CD14-positive monocyte (primary cell): ENCODE data around the gene ADORA3. TPM values are rescaled to one million over a fixed set of nuclear protein-coding genes. Genes with fewer than 3 reads are reported as not detected.
A peak's percentile ranks its signal among the peaks of the same experiment; 100 is the strongest.

ENCODE experiments used
- DNase-seq, 3 donors: peaks; one replicate each; pipeline ENCODE4 v3.0.0-alpha.2; 2011 to 2022
- H2AFZ ChIP-seq: 2 replicates; pipeline ENCODE4 v1.6.0; 2012; ENCODE audit warnings: mild to moderate bottlenecking, low read depth, low read length, inconsistent platforms; ENCODE audit not compliant: insufficient read depth, poor library complexity, severe bottlenecking
- H3K27ac ChIP-seq, 2 donors: 1 replicate in 1 of 2; 2 replicates in 1 of 2; pipeline ENCODE4 v1.5.1; 2012 to 2013; ENCODE audit warnings: low read length in 2 of 2, control low read depth in 1 of 2, inconsistent platforms in 1 of 2, low read depth in 1 of 2, mild to moderate bottlenecking in 1 of 2
- H3K27me3 ChIP-seq, 2 donors: one replicate each; pipeline versions ENCODE4 v1.6.0 to v1.6.1; 2011 to 2013; ENCODE audit warnings: low read length in 2 of 2; ENCODE audit not compliant: control insufficient read depth in 2 of 2, insufficient read depth in 2 of 2
- H3K36me3 ChIP-seq, 2 donors: replicated peaks in 1 of 2; 1 replicate in 1 of 2; 2 replicates in 1 of 2; pipeline versions ENCODE4 v1.5.1 to v1.6.1; 2012 to 2013; ENCODE audit warnings: low read length in 2 of 2, control low read depth in 1 of 2, inconsistent platforms in 1 of 2, mild to moderate bottlenecking in 1 of 2; ENCODE audit not compliant: insufficient read depth in 2 of 2, control insufficient read depth in 1 of 2
- H3K4me1 ChIP-seq, 2 donors: 1 replicate in 1 of 2; 2 replicates in 1 of 2; pipeline versions ENCODE4 v1.5.1 to v1.6.1; 2012 to 2013; ENCODE audit warnings: low read length in 2 of 2, control low read depth in 1 of 2, inconsistent platforms in 1 of 2, mild to moderate bottlenecking in 1 of 2, moderate library complexity in 1 of 2; ENCODE audit not compliant: insufficient read depth in 2 of 2, control insufficient read depth in 1 of 2
- H3K4me2 ChIP-seq: replicated peaks from 2 replicates; pipeline ENCODE3; 2012; ENCODE audit warnings: low read length, moderate library complexity, mild to moderate bottlenecking; ENCODE audit not compliant: poor library complexity, severe bottlenecking; ENCODE audit errors: extremely low read depth
- H3K4me3 ChIP-seq, 3 experiments: fragments of 200-600 bp in 1 of 3; sonication (generic) in 1 of 3; replicated peaks in 1 of 3; 1 replicate in 2 of 3; 2 replicates in 1 of 3; pipeline ENCODE4 v1.5.1; 2011 to 2013; ENCODE audit warnings: low read length in 3 of 3, mild to moderate bottlenecking in 3 of 3, control low read depth in 2 of 3, low read depth in 2 of 3, inconsistent platforms in 1 of 3, moderate library complexity in 1 of 3
- H3K79me2 ChIP-seq: 2 replicates; pipeline ENCODE4 v1.6.0; 2012; ENCODE audit warnings: mild to moderate bottlenecking, control low read depth, inconsistent platforms, low read length, moderate library complexity; ENCODE audit not compliant: insufficient read depth
- H3K9ac ChIP-seq: 2 replicates; pipeline ENCODE4 v1.6.0; 2017; ENCODE audit warnings: low read length, mild to moderate bottlenecking; ENCODE audit not compliant: insufficient read depth, poor library complexity, severe bottlenecking
- H3K9me3 ChIP-seq, 2 donors: replicated peaks in 1 of 2; 1 replicate in 1 of 2; 2 replicates in 1 of 2; pipeline versions ENCODE4 v1.5.1 to v1.6.1; 2012 to 2013; ENCODE audit warnings: low read length in 2 of 2, control low read depth in 1 of 2; ENCODE audit not compliant: control insufficient read depth in 1 of 2, insufficient read depth in 1 of 2
- H4K20me1 ChIP-seq: 2 replicates; pipeline ENCODE4 v1.6.0; 2012; ENCODE audit warnings: mild to moderate bottlenecking, low read length, control low read depth, moderate library complexity; ENCODE audit not compliant: insufficient read depth
- H3K27ac Mint-ChIP-seq, 7 donors: one replicate each; pipeline ENCODE4 v1.8.0; 2020; ENCODE audit warnings: mild to moderate bottlenecking in 7 of 7, mixed read lengths in 7 of 7, moderate library complexity in 6 of 7, inconsistent platforms in 2 of 7
- H3K27me3 Mint-ChIP-seq, 3 donors: one replicate each; pipeline ENCODE4 v1.8.0; 2021 to 2022; ENCODE audit warnings: low read depth in 3 of 3, mild to moderate bottlenecking in 3 of 3, mixed read lengths in 3 of 3, moderate library complexity in 3 of 3, inconsistent platforms in 1 of 3
- H3K36me3 Mint-ChIP-seq, 2 donors: one replicate each; pipeline ENCODE4 v1.8.0; 2020; ENCODE audit warnings: mixed read lengths in 2 of 2, inconsistent platforms in 1 of 2, mild to moderate bottlenecking in 1 of 2
- H3K4me1 Mint-ChIP-seq: one replicate; pipeline ENCODE4 v1.8.0; 2020; ENCODE audit warnings: mild to moderate bottlenecking, mixed read lengths
- H3K4me3 Mint-ChIP-seq, 2 donors: one replicate each; pipeline ENCODE4 v1.8.0; 2020; ENCODE audit warnings: mild to moderate bottlenecking in 2 of 2, mixed read lengths in 2 of 2, moderate library complexity in 1 of 2
- H3K9me3 Mint-ChIP-seq, 7 donors: one replicate each; pipeline ENCODE4 v1.8.0; 2020 to 2022; ENCODE audit warnings: mixed read lengths in 7 of 7, mild to moderate bottlenecking in 6 of 7, moderate library complexity in 6 of 7, inconsistent platforms in 2 of 7
- CTCF ChIP-seq: fragments of 200-600 bp; IDR thresholded peaks from one replicate; pipeline ENCODE4 v1.8.0; 2022; ENCODE audit warnings: antibody characterized with exemption, mild to moderate bottlenecking
- WGBS: methylation state at CpG from one replicate; pipeline ENCODE4 v1.1.5; 2013; ENCODE audit warnings: missing lambda C conversion rate; ENCODE audit not compliant: insufficient coverage; 5-methylcytosine and 5-hydroxymethylcytosine counted together
- intact Hi-C, 2 donors: fragments of 100-400 bp; cut with micrococcal nuclease; formaldehyde crosslinking; loops; one replicate each; pipeline versions ENCODE4 v1.15.0 to v1.15.1; 2023
- polyA plus RNA-seq, 3 donors: library from polyadenylated mRNA; depleted of rRNA in 1 of 3; unstranded in 2 of 3; stranded (reverse) in 1 of 3; fragments of 300-500 nt in 2 of 3; fragments of >200 nt in 1 of 3; fragmentation: Illumina TruSeq in 2 of 3; gene quantifications; 1 replicate in 2 of 3; 2 replicates in 1 of 3; pipeline ENCODE4 v1.2.3, GENCODE V29; 2012 to 2021

Gene ADORA3
- polyA plus RNA-seq, 3 donors = 1.1 to 2.7 (median 1.2) TPM

GRCh38 chr1:111505641-111506119 lies 2.2 kb upstream of the ADORA3 start:
- peaks cover 53% of the 10 kb centered on the region for H3K4me1 Mint-ChIP-seq

GRCh38 chr1:111504097-111504496 lies 664 bp upstream of the ADORA3 start:
- Histone ChIP-seq H2AFZ (no peak overlapping the region), H3K27me3 (no peaks in the 10 kb centered on the region), H3K79me2 (no peaks in the 10 kb centered on the region), H3K9me3 (no peaks in the 10 kb centered on the region), H3K9ac (no peak overlapping the region), H3K4me3 (peak overlapping the region in 1 of 3 experiments; percentile 58), H3K4me1 (peaks cover 68% of the 10 kb centered on the region in 2 donors), H4K20me1 (no peaks in the 10 kb centered on the region), H3K27ac (peak overlapping the region; percentile 66 to 97), H3K36me3 (no peaks in the 10 kb centered on the region), H3K4me2 (peak overlapping the region; percentile 57)
- H3K4me3 Mint-ChIP-seq = peak overlapping the region in 1 of 2 donors; percentile 74
- intact Hi-C loops = loop anchor here in 1 of 2 donors (10.0 kb wide), 2 partner anchors 49 to 231 kb away; partner anchors contain the start of gene INKA2
- peak overlapping the region; percentile 86 to 97 (median 93) for H3K27ac Mint-ChIP-seq
- no peak for TF ChIP-seq CTCF
- H3K9me3 Mint-ChIP-seq = no peaks in the 10 kb centered on the region
- peaks cover 5 to 13% of the 10 kb centered on the region in 2 donors for H3K36me3 Mint-ChIP-seq
- no peak for DNase-seq
- peaks cover 58% of the 10 kb centered on the region for H3K4me1 Mint-ChIP-seq
- WGBS = 75% methylated on average over 4 of the region's 6 CpGs
- no peaks in the 10 kb centered on the region for H3K27me3 Mint-ChIP-seq

More at GRCh38 chr1:111505641-111506119, 2.2 kb upstream of the ADORA3 start:
- DNase-seq = peak; percentile 89 to 93 (median 92)
- Mint-ChIP-seq H3K4me3 (peak overlapping the region in 1 of 2 donors; percentile 40), H3K36me3 (peaks cover 0 to 4% of the 10 kb centered on the region in 2 donors), H3K27me3 (no peaks in the 10 kb centered on the region), H3K9me3 (no peaks in the 10 kb centered on the region), H3K27ac (peak overlapping the region; percentile 89 to 98 (median 94))
- peaks cover 78% of the 10 kb centered on the region in 2 donors for H3K4me1 ChIP-seq
- H3K4me2 ChIP-seq = peak overlapping the region; percentile 19
- WGBS = 21% methylated on average over 6 of the region's 6 CpGs
- no peak for TF ChIP-seq CTCF
- no peaks in the 10 kb centered on the region for H4K20me1 ChIP-seq
- peak overlapping the region; percentile 39 for H2AFZ ChIP-seq
- H3K4me3 ChIP-seq = peak overlapping the region in 1 of 3 experiments; percentile 58
- H3K36me3 ChIP-seq = no peaks in the 10 kb centered on the region
- H3K9me3 ChIP-seq = no peaks in the 10 kb centered on the region
- peak overlapping the region; percentile 97 to 98 for H3K27ac ChIP-seq
- no peaks in the 10 kb centered on the region for H3K27me3 ChIP-seq
- H3K9ac ChIP-seq = peak overlapping the region; percentile 58
- intact Hi-C loops = loop anchor here (2.0 to 10.0 kb wide), 4 partner anchors 33 to 229 kb away; partner anchors contain the start of genes C1orf162 (in 2 of the 2) and INKA2 (in 1 of the 2)
- H3K79me2 ChIP-seq = no peaks in the 10 kb centered on the region
